B cell (primary cell): ENCODE results near the gene CHAF1B.

Experiments
- EZH2 ChIP-seq: IDR thresholded peaks from 2 replicates; pipeline ENCODE4 v1.6.1; 2012; ENCODE audit warnings: borderline replicate concordance, low read depth, mild to moderate bottlenecking, moderate library complexity, low read length; ENCODE audit not compliant: insufficient read depth, poor library complexity, severe bottlenecking
- TF ChIP-seq, protein P1 (sequence below): fragments of 200-600 bp; IDR thresholded peaks from one replicate; pipeline ENCODE4 v1.8.0; 2022; ENCODE audit warnings: antibody characterized with exemption, mild to moderate bottlenecking

GRCh38 chr21:36451506-36451905, 66.3 kb downstream of the CHAF1B start:
- TF ChIP-seq, protein P1, sequence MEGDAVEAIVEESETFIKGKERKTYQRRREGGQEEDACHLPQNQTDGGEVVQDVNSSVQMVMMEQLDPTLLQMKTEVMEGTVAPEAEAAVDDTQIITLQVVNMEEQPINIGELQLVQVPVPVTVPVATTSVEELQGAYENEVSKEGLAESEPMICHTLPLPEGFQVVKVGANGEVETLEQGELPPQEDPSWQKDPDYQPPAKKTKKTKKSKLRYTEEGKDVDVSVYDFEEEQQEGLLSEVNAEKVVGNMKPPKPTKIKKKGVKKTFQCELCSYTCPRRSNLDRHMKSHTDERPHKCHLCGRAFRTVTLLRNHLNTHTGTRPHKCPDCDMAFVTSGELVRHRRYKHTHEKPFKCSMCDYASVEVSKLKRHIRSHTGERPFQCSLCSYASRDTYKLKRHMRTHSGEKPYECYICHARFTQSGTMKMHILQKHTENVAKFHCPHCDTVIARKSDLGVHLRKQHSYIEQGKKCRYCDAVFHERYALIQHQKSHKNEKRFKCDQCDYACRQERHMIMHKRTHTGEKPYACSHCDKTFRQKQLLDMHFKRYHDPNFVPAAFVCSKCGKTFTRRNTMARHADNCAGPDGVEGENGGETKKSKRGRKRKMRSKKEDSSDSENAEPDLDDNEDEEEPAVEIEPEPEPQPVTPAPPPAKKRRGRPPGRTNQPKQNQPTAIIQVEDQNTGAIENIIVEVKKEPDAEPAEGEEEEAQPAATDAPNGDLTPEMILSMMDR = no peak
- no peak for TF ChIP-seq EZH2
